GM19467 (cell line): ENCODE measurements around the gene RAC3.
"Not testable (repeated sequence)": the region's sequence is repeated elsewhere in the genome, so short reads cannot be mapped to it uniquely, and the experiment has no call there.

Experiments
- ATAC-seq: cut with Tn5 transposase; IDR thresholded peaks from one replicate; pipeline ENCODE4 v1.9.1; 2021; ENCODE audit warnings: mild to moderate bottlenecking, moderate library complexity; ENCODE audit not compliant: unreplicated experiment

The RAC3 gene

DNA sequence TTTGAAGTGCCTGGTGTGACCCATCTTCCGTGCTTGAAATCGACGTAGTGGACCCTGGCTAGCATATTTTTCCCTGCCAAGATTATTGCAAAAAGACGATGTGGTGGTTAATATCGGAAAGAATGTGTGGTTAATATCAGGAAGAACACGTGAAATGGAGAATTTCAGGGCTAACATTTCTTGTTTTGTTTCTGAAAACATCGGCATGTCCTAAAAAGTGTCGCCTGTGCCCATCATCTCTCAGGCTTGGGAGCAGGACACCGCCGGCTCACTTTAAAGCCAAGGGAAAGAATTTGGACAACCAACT is 6.4 kb downstream of the RAC3 start:
- no peak for ATAC-seq

- ATAC-seq = not testable (repeated sequence)
Measured at GRCh38 chr17:82038796-82039409, 7.4 kb downstream of the RAC3 start.

- no peak for ATAC-seq
Measured at GRCh38 chr17:82039695-82040299, 8.3 kb downstream of the RAC3 start.

DNA sequence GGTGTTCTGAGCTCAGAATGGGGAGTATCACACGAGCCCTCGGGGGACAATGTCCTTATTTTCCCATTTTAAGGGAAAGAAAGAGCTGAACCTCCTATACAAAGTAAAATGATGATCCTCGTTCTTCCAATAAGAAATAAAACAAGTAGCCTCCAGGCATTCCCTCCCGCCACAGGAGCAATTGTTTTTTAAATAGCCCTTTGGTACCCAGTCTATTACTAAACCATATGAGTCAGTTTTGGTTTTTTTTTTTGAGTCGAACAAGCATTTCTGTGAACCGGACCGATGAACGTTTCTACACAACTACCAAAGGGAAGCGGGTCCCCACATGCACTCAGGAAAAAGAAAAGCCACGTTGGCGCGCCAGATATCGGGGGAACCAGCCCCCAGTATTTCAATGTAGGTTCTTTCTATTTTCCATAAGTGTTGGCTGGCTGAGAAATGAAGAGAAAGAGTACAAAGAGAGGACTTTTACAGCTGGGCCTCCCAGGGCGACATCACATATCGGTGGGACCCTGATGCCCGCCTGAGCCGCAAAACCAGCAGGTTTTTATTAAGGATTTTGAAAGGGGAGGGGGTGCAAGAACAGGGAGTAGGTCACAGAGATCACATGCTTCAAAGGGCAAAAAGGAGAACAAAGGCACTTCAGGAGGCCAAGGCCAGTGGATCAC is 9.8 kb downstream of the RAC3 start:
- ATAC-seq = no peak

DNA sequence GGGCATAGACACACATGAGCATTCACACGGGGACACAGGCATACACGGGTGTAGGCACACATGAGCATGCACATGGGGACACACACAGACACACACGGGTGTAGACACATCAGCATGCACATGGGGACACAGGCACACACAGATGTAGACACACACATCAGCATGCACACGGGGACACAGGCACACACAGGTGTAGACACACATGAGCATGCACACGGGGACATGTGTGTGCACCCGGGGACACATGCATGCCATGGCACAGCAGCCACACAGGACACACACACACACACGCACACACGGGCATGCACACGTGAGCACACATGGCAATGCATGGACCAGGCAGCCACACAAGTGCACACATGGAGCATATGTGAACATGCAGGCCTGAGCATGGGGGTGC is 11.2 kb downstream of the RAC3 start:
- no peak for ATAC-seq

DNA sequence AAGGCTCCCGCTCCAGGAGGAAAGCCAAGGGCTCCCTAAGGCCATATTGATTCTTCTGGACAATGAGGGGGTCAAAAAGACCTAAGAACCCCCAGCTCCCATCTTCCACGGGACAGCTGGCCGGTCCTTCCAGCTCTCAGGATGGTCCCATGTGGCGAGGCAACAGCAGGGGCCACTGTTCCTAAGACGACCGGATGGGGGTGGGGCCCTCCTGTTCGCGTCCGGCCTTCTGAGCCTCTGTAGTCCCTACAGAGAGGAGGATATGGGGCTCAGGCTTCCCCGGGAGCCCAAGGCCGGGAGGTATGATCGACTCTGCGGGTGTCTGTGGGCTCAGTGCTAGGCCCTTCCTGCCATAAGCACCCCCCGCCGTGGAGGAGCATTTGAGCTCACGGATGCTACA is 12.0 kb downstream of the RAC3 start:
- no peak for ATAC-seq

GRCh38 chr17:82045936-82046484 is 14.5 kb downstream of the RAC3 start:
- no peak for ATAC-seq

- no peak for ATAC-seq
Measured at GRCh38 chr17:82046903-82047302, 15.4 kb downstream of the RAC3 start.

DNA sequence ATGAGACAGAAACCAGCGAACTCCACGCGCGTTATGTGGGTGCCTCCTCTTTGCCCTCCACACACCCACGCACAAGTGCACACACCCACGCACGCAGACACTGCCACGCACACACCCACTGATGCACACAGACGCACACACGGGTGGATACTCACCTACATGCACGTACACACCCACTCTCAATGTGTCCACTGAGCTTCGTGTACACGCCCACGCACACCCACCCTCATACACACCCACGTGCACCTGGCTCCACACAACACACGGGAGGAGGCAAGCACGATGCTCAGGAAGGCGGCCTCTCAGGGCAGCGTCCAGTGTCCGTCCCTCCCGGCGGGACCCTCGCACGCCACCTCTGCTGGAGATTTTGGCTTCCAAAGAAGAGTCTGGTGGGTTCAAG is 15.9 kb downstream of the RAC3 start:
- no peak for ATAC-seq

DNA sequence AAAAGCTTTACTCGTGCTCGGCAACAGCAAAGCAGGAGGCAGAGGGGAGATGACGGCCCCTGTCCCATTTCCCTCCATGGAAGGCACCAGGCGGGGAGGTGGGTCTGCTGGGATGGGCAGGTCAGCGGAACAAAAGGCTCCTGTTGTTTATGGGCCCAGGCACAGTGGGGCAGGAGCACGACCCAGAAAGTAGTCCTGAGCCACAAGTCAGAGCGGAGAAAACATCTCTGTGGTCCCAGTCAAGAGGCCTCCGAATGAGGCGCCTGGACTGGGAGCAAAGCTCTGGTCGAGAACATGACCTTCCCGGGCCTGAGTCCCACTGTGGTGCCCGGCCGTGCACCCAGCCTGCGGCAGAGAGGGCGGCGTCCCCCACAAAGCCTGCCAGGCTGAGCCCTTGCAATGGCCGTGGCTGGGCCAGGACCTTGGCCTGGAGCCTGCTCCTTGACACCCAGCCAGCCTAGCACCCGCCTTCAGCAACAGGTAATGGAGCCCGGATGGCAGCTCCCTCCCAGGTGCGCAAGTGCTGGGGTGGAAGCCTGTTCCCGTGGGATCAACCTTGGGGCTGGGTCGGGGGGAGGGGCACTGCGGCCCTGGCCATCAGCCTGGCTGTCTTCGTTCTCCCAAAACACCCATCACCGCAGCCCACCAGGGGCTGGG is 16.6 kb downstream of the RAC3 start:
- no peak for ATAC-seq

DNA sequence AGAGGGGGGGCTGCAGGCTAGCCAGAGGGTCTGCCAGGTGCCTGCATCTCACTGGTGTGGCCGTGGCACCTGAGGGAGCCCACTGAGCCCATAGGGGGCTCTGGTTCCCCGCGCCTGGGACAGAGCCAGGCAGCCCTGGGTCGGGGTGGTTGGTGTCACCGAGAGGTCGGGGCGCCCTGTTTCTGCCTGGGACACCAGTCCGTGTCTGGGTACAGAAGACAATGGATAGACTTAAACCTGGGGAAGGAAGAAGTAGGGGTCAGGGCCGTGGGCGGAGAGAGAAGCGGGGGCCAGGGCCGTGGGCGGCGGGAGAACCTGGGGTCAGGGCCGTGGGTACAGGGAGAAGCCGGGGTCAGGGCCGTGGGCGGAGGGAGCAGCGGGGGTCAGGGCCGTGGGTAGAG is 17.1 kb downstream of the RAC3 start:
- ATAC-seq = no peak

- ATAC-seq = no peak
Measured at GRCh38 chr17:82049106-82049505, 17.6 kb downstream of the RAC3 start.

DNA sequence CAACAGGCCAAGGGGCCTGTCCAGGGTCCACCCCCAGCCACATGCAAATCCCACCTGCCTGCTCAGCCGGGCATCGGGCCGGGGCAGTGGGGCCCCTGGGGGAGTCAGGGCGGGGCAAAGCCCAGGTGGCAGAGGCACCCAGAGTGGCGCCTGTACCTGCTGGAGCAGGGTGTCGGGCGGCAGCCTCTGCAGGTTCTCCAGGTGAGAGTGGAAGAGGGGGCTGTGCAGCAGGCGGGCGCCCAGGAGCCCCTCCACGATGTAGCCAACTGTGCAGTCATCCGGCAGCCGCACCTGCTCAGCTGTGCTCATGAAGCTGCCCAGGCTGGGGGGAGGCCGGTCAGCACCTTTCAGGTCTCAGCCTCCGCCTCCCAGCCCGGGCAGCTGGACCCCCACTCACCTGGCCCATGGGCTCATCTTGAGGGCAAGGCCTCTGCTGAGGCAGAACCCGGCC is 18.1 kb downstream of the RAC3 start:
- no peak for ATAC-seq

- no peak for ATAC-seq
Measured at GRCh38 chr17:82050152-82050760, 18.8 kb downstream of the RAC3 start.

DNA sequence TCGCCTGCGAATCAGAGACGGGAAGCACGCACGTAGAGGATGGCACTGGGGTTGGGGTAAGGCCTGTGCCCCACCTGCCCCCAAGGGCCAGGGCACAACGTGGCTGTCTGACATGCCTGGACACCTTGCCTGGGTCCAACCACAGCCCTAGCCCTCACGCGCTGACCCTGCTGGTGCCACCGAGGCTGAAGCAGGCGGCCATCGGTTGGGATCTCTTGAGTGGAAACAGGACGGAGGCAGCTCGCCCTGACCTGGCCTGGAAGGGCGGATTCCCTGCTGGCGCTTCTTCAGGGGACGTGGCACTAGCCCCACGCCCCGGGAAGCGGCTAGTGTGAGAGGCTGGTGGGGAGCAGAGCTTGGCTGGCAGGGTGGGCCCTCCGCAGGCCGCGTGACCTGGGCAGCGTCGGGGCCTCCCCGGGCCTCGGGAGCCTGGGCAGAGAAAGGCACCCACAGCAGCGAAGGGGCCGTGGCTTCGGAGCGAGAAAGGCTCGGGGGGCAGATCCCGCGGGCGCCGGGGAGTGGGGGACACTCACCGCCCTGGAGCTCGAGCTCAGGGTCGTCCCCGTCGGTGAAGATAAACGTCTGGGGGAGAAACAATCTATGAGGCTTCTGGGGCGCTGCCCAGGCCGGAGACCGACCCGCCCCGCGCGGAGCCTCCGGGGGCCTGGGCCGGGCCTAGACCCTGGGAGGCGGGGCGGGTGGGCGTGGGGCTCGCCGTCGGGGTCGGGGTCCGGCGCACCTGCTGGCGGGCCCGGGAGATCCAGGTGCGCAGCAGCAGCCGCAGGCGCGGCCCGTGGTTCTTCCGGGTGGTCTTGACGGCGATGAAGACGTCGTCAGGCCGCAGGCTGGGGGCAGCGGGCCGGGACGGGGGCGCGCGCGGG is 19.5 kb downstream of the RAC3 start:
- ATAC-seq = no peak

DNA sequence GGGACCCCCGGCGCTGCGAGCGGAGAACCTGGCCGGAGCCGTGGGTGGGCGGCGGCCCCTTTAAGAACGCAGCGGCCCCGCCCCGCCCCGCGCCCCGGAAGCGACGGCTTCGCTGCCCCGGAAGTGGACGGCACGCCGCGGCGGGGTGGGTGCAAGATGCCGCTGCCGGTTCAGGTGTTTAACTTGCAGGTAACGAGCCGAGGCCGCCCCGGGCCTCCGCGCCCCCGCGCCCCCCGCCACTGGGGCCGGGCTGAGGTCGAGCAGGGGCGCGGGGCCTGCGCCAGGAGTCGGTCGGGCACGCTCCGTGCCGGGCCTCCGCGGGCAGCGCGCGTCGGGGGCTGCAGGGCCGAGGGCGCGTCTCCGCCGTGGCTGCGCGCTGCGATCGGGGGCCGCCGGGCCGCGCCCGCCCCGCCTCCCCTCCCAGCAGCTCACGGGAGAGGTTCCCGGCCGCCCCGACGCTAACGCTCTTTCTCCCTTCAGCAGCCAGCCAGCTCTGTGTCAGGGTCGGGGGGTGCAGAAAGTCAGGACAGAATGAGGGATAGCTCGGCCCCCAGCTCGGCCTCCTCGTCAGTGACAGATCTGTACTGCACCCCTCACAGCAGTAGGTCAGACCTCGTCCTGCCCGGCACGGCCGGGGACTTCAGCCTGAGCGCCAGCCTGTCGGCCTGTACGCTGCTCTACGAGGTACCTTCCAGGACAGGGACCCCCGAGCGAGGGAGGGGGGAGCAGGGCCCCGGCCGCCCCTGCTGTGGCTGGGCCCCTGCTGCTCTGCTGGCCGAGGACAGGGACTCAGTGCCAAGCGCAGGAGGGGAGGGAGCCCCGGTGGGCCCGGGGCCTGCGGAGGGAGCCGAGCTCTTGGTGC is 20.5 kb downstream of the RAC3 start, which contains the start of the genes GPS1 and RFNG:
TSS of gene GPS1 (plus strand) at position 123 of the 862 bp plus-strand sequence. CDS start at position 157, 34 bp downstream.
TSS of gene RFNG (minus strand) at position 36 of the 862 bp plus-strand sequence. CDS start 45 bp downstream, outside the sequence.
- ATAC-seq = no peak

DNA sequence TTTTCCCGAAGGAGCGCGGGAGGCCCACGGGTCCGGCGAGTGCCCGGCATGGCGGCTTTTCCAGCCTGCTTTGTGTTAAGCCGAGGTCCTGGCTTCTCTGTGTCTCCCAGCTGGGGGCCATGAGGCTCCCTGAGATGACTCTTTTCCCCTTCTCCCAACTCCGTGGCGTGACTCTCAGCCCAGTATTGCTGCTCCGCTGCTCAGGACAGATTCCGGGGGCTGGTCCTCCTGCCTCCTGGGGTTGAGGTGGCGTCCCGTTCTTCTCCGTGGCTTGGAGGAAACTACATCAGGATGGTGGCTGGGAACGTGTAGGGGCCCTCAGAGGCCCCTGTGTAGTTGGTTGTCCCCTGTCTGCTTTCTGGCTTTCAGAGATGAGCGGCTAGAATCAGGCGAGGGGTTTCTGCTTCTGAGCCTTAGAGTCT is 21.2 kb downstream of the RAC3 start:
- ATAC-seq = no peak

DNA sequence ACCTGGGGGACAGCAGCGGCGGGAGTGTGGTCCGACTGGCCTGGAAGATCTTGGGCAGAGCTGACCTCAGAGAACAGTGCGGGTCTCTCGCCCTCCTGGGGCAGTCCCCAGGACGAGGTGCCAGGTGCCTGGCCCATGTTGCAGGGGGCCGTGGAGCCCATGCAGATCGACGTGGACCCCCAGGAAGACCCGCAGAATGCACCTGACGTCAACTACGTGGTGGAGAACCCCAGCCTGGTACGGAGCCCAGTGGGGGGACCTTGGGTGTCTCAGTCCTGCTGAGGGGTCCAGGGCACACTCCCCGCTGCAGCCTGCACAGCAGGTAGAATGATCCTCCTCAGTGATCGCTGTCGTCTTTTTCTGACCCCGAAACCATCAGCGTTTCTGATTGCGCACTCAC is 21.7 kb downstream of the RAC3 start:
- no peak for ATAC-seq
